GM12891 (cell line): ENCODE data around the gene PRR23E.

Experiments used
- POLR2A ChIP-seq: IDR thresholded peaks from 2 replicates; pipeline ENCODE4 v1.6.1; 2011; ENCODE audit warnings: low read depth, low read length, control low read depth
- POLR2AphosphoS5 ChIP-seq: IDR thresholded peaks from 2 replicates; pipeline ENCODE4 v1.6.1; 2011; ENCODE audit warnings: low read depth, low read length, control low read depth
- POU2F2 ChIP-seq: IDR thresholded peaks from 2 replicates; pipeline ENCODE4 v1.6.1; 2011; ENCODE audit warnings: low read depth, mild to moderate bottlenecking, control low read depth, low read length, moderate library complexity
- TAF1 ChIP-seq: IDR thresholded peaks from 2 replicates; pipeline ENCODE4 v1.6.1; 2011; ENCODE audit warnings: low read depth, low read length, control low read depth

DNA sequence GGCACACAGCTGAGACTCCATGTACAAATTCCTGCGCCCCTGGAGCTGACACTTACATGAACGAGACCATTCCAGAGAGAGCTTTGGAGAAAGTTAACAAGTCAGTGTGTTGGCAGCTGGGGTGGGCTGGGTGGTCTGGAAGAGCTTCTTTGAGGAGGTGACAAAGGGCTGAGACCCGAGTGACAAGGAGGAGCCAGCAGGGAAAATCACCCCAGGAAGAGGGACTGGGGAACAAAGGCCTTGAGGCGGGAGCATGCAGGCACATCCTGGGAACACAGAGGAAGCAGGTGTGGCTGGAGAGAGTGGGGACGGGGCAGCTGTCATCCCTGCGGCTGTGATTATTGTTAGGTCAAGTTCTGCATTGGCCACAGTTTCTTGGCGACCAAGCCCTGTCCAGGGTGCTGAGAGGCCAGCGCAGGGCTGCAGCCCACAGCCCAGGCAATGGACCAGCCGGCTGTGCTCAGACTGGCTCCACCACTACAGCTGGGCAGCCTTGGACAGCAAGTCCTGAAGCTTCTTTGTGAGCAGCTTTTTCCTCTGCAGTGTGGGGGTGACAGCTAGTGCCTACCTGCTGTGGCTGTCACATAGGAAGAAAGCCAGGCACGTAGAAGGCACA lies 34.2 kb upstream of the PRR23E start:
- no peak for TF ChIP-seq POLR2A
- TF ChIP-seq POLR2AphosphoS5: no peak
- no peak for TF ChIP-seq POU2F2
- TF ChIP-seq TAF1: no peak
